C4-2B (cell line): Measurements from ENCODE around the gene CCL4.

Experiments used
- H3K27ac ChIP-seq: fragments of 450-650 bp; 2 replicates; pipeline ENCODE4 v1.5.1; 2017
- CTCF ChIP-seq: fragments of 450-650 bp; conservative IDR thresholded peaks from 2 replicates; pipeline ENCODE4 v1.5.1; 2017; ENCODE audit warnings: mild to moderate bottlenecking
- ZFX ChIP-seq: fragments of 450-650 bp; IDR thresholded peaks from 2 replicates; pipeline ENCODE4 v1.6.1; 2017

The CCL4 gene

GRCh38 chr17:36123431-36123830 lies 19.8 kb downstream of the CCL4 start:
- H3K27ac ChIP-seq, result no peak overlapping the region
- TF ChIP-seq CTCF (no peak), ZFX (no peak)

- TF ChIP-seq CTCF (no peak), ZFX (no peak)
- H3K27ac ChIP-seq, result no peak overlapping the region
These were observed 21.5 kb downstream of the CCL4 start for GRCh38 chr17:36124879-36125824.

GRCh38 chr17:36127199-36127893 lies 23.7 kb downstream of the CCL4 start:
- TF ChIP-seq ZFX (no peak), CTCF (no peak)

GRCh38 chr17:36127911-36128310 lies 24.3 kb downstream of the CCL4 start:
- no peak for TF ChIP-seq ZFX
- no peak for TF ChIP-seq CTCF
- H3K27ac ChIP-seq, result no peak overlapping the region

More at GRCh38 chr17:36127199-36127893, 23.7 kb downstream of the CCL4 start:
- no peak overlapping the region for H3K27ac ChIP-seq

- no peak overlapping the region for H3K27ac ChIP-seq
- TF ChIP-seq ZFX (no peak), CTCF (no peak)
These were observed 24.9 kb downstream of the CCL4 start for GRCh38 chr17:36128411-36128978.

- TF ChIP-seq CTCF (no peak), ZFX (no peak)
- H3K27ac ChIP-seq, result no peak overlapping the region
These were observed 26.0 kb downstream of the CCL4 start for GRCh38 chr17:36129616-36130015.

- TF ChIP-seq ZFX (no peak), CTCF (no peak)
- no peak overlapping the region for H3K27ac ChIP-seq
These were observed 26.7 kb downstream of the CCL4 start for GRCh38 chr17:36130346-36130745.
